Upper lobe of left lung (tissue), 6 donors: Measurements from ENCODE around the gene PDGFA. TPM values are rescaled to one million over a fixed set of nuclear protein-coding genes. Genes with fewer than 3 reads are reported as not detected.

ENCODE experiments used
- ATAC-seq, 2 donors: fragments of 200-7000 bp; cut with Tn5 transposase; one replicate each; pipeline ENCODE4 v1.9.1; 2022; ENCODE audit warnings: mild to moderate bottlenecking in 2 of 2, moderate library complexity in 2 of 2; ENCODE audit not compliant: low FRiP score in 2 of 2
- DNase-seq, 2 donors: peaks; one replicate each; pipeline ENCODE4 v3.0.0-alpha.2; 2019 to 2020
- H3K27ac ChIP-seq, 4 donors: fragments of 200-600 bp; sonication (generic); one replicate each; pipeline ENCODE4 v1.5.1; 2016 to 2019
- H3K27me3 ChIP-seq, 4 donors: fragments of 200-600 bp; sonication (generic); one replicate each; pipeline ENCODE4 v1.5.1; 2017 to 2019
- H3K36me3 ChIP-seq, 4 donors: fragments of 200-600 bp; sonication (generic); one replicate each; pipeline ENCODE4 v1.5.1; 2016 to 2019
- H3K4me1 ChIP-seq, 4 donors: fragments of 200-600 bp; sonication (generic); one replicate each; pipeline ENCODE4 v1.5.1; 2018 to 2019
- H3K4me3 ChIP-seq, 4 donors: fragments of 200-600 bp; sonication (generic); one replicate each; pipeline ENCODE4 v1.5.1; 2017 to 2019; ENCODE audit warnings: mild to moderate bottlenecking in 2 of 4, moderate library complexity in 1 of 4
- H3K9me3 ChIP-seq, 4 donors: fragments of 200-600 bp; sonication (generic); one replicate each; pipeline ENCODE4 v1.5.1; 2018 to 2019
- CTCF ChIP-seq, 6 experiments: fragments of 450-650 bp in 4 of 6; fragments of 200-600 bp in 2 of 6; sonication (generic) in 2 of 6; IDR thresholded peaks; one replicate each; pipeline ENCODE4 v1.5.1; 2016 to 2019; ENCODE audit warnings: antibody characterized with exemption in 6 of 6
- EP300 ChIP-seq, 4 donors: sonication (generic); formaldehyde crosslinking; IDR thresholded peaks; one replicate each; pipeline ENCODE4 v1.5.1; 2017; ENCODE audit warnings: antibody characterized with exemption in 4 of 4, control low read depth in 2 of 4
- POLR2A ChIP-seq, 4 donors: fragments of 450-650 bp; IDR thresholded peaks; one replicate each; pipeline ENCODE4 v1.5.1; 2016 to 2017; ENCODE audit warnings: antibody characterized with exemption in 4 of 4, mild to moderate bottlenecking in 2 of 4
- POLR2AphosphoS5 ChIP-seq, 2 donors: sonication (generic); formaldehyde crosslinking; IDR thresholded peaks; one replicate each; pipeline ENCODE4 v1.5.1; 2017; ENCODE audit warnings: antibody characterized with exemption in 2 of 2
- WGBS, 2 donors: methylation state at CpG; one replicate each; pipeline ENCODE4 v1.1.5; 2017 to 2018; 5-methylcytosine and 5-hydroxymethylcytosine counted together
- total RNA-seq, 6 donors: library from RNA; depleted of rRNA in 4 of 6; stranded (reverse); fragments of >200 nt in 4 of 6; gene quantifications; one replicate each; pipeline versions ENCODE4 v1.1.0 to v1.2.1, GENCODE V29; 2016 to 2021
- donor health status: DM: no; HTN: no; CAD: no; lungs with moderate emphysema.
- donor health status: DM: no; HTN: yes; CAD: no; lungs with severe emphysema.

PDGFA gene
- total RNA-seq, 6 donors from 2014 or later, result 23.0 to 73.3 (median 44.6) TPM

- Histone ChIP-seq H3K36me3 (no peaks in the 10 kb centered on the region), H3K4me3 (peak overlapping the region in 3 of 4 donors; percentile 40 to 53 (median 52)), H3K27me3 (peaks cover 0 to 33% (median 16%) of the 10 kb centered on the region in 4 donors), H3K4me1 (peaks cover 29 to 48% (median 40%) of the 10 kb centered on the region in 4 donors), H3K9me3 (no peaks in the 10 kb centered on the region), H3K27ac (peak overlapping the region in 1 of 4 donors; percentile 25)
- DNase-seq, result no peak
- TF ChIP-seq EP300 (IDR thresholded peaks at IDR 0.05), result no peak
- ATAC-seq, result no peak
- 39 to 42% methylated on average over 13 to 19 of the region's 21 CpGs for WGBS, 2 donors
These were observed 3.3 kb upstream of the PDGFA start for GRCh38 chr7:522951-523314.

- peak overlapping the region; percentile 31 to 53 (median 46) for H3K4me3 ChIP-seq
- H3K4me1 ChIP-seq, result peaks cover 29 to 54% (median 42%) of the 10 kb centered on the region in 4 donors
- no peaks in the 10 kb centered on the region for H3K36me3 ChIP-seq
- H3K27ac ChIP-seq, result peak overlapping the region in 1 of 4 donors; percentile 25
- H3K9me3 ChIP-seq, result no peaks in the 10 kb centered on the region
- 0 to 11% methylated on average over 17 to 44 of the region's 91 CpGs for WGBS, 2 donors
- ATAC-seq (peak in 1 of 2 donors; percentile 45), DNase-seq (peak; percentile 57 to 90)
- TF ChIP-seq POLR2A (IDR thresholded peaks at IDR 0.05), result peak in 1 of 4 donors; percentile 11
- no peak for TF ChIP-seq EP300 (IDR thresholded peaks at IDR 0.05)
- TF ChIP-seq POLR2AphosphoS5 (IDR thresholded peaks at IDR 0.05), result no peak
- peak in 2 of 6 experiments; percentile 21 to 42 for TF ChIP-seq CTCF (IDR thresholded peaks at IDR 0.05)
- H3K27me3 ChIP-seq, result peaks cover 0 to 33% (median 16%) of the 10 kb centered on the region in 4 donors
These were observed 2.7 kb upstream of the PDGFA start for GRCh38 chr7:522071-522950.

- peaks cover 0 to 41% (median 16%) of the 10 kb centered on the region in 4 donors for H3K27me3 ChIP-seq
- H3K9me3 ChIP-seq, result no peaks in the 10 kb centered on the region
- TF ChIP-seq POLR2AphosphoS5 (IDR thresholded peaks at IDR 0.05) (no peak), CTCF (IDR thresholded peaks at IDR 0.05) (peak in 1 of 6 experiments; percentile 14), EP300 (IDR thresholded peaks at IDR 0.05) (no peak), POLR2A (IDR thresholded peaks at IDR 0.05) (no peak)
- peaks cover 33 to 63% (median 45%) of the 10 kb centered on the region in 4 donors for H3K4me1 ChIP-seq
- WGBS, 2 donors, result 14 to 24% methylated on average over 8 to 68 of the region's 72 CpGs
- peak overlapping the region; percentile 31 to 53 (median 46) for H3K4me3 ChIP-seq
- H3K36me3 ChIP-seq, result no peaks in the 10 kb centered on the region
- peak overlapping the region in 1 of 4 donors; percentile 25 for H3K27ac ChIP-seq
- ATAC-seq (peak in 1 of 2 donors; percentile 31), DNase-seq (peak; percentile 49 to 91)
These were observed 1.8 kb upstream of the PDGFA start for GRCh38 chr7:521221-522070.

GRCh38 chr7:520503-521161, 986 bp upstream of the PDGFA start:
- Histone ChIP-seq H3K27ac (peak overlapping the region; percentile 61 to 91 (median 81)), H3K36me3 (no peaks in the 10 kb centered on the region), H3K27me3 (peaks cover 0 to 42% (median 16%) of the 10 kb centered on the region in 4 donors), H3K4me3 (peak overlapping the region; percentile 6 to 85 (median 74)), H3K4me1 (peaks cover 38 to 71% (median 53%) of the 10 kb centered on the region in 4 donors), H3K9me3 (no peaks in the 10 kb centered on the region)
- WGBS, 2 donors, result 8 to 29% methylated on average over 17 to 44 of the region's 63 CpGs
- TF ChIP-seq EP300 (IDR thresholded peaks at IDR 0.05) (no peak), POLR2AphosphoS5 (IDR thresholded peaks at IDR 0.05) (no peak), POLR2A (IDR thresholded peaks at IDR 0.05) (no peak), CTCF (IDR thresholded peaks at IDR 0.05) (no peak)
- peak; percentile 2 to 46 for ATAC-seq
- DNase-seq, result peak in 1 of 2 donors; percentile 85
